MM.1S (cell line): ENCODE data around the gene LHX4.

ENCODE experiments used
- CTCF ChIP-seq: fragments of 300-600 bp; sonication (generic); IDR thresholded peaks from 2 replicates; pipeline ENCODE4 v1.5.1; 2016; ENCODE audit warnings: antibody characterized with exemption, low read length, mixed read lengths
- EZH2 ChIP-seq: fragments of 300-600 bp; sonication (generic); optimal IDR thresholded peaks from 2 replicates; pipeline ENCODE3; 2017; ENCODE audit warnings: low read depth, mild to moderate bottlenecking, antibody characterized with exemption, low read length, mixed read lengths
- EZH2phosphoT487 ChIP-seq: fragments of 300-600 bp; sonication (generic); IDR thresholded peaks from 2 replicates; pipeline ENCODE4 v1.6.1; 2018; ENCODE audit warnings: antibody characterized with exemption, low read length

- TF ChIP-seq CTCF (no peak), EZH2phosphoT487 (no peak), EZH2 (no peak)
Measured at GRCh38 chr1:180198611-180199010, 31.5 kb upstream of the LHX4 start.
